Thyroid gland (tissue), 4 donors: ENCODE measurements around the gene NBEAL1. TPM values are rescaled to one million over a fixed set of nuclear protein-coding genes. Genes with fewer than 3 reads are reported as not detected.
"Not testable (repeated sequence)": the region's sequence is repeated elsewhere in the genome, so short reads cannot be mapped to it uniquely, and the experiment has no call there.

Experiments used
- DNase-seq, 2 donors: peaks; one replicate each; pipeline ENCODE4 v3.0.0-alpha.2; 2019
- H3K27ac ChIP-seq, 3 donors: fragments of 200-600 bp; sonication (generic); 1 replicate in 2 of 3; 2 replicates in 1 of 3; pipeline ENCODE4 v1.5.1; 2016 to 2019; ENCODE audit warnings: mild to moderate bottlenecking in 1 of 3, moderate library complexity in 1 of 3
- H3K27me3 ChIP-seq: fragments of 200-600 bp; sonication (generic); one replicate; pipeline ENCODE4 v1.5.1; 2019
- H3K36me3 ChIP-seq, 2 donors: fragments of 200-600 bp; sonication (generic); one replicate each; pipeline ENCODE4 v1.5.1; 2016 to 2019
- H3K4me1 ChIP-seq, 2 donors: fragments of 200-600 bp; sonication (generic); one replicate each; pipeline ENCODE4 v1.5.1; 2017 to 2019
- H3K4me3 ChIP-seq, 3 donors: fragments of 200-600 bp; sonication (generic); replicated peaks in 1 of 3; 1 replicate in 2 of 3; 2 replicates in 1 of 3; pipeline ENCODE4 v1.5.1; 2016; ENCODE audit warnings: mild to moderate bottlenecking in 1 of 3
- H3K9me3 ChIP-seq: fragments of 200-600 bp; sonication (generic); one replicate; pipeline ENCODE4 v1.5.1; 2017
- POLR2A ChIP-seq, 2 donors: fragments of 450-650 bp; IDR thresholded peaks; one replicate each; pipeline ENCODE4 v1.6.1; 2017; ENCODE audit warnings: antibody characterized with exemption in 2 of 2, mild to moderate bottlenecking in 2 of 2, moderate library complexity in 1 of 2
- WGBS, 2 donors: methylation state at CpG; one replicate each; pipeline ENCODE4 v1.1.5; 2017; 5-methylcytosine and 5-hydroxymethylcytosine counted together
- intact Hi-C: fragments of 100-400 bp; cut with DNase I; formaldehyde crosslinking; loops from one replicate; pipeline ENCODE4 v1.15.1; 2023
- total RNA-seq, 4 donors: library from RNA; depleted of rRNA; stranded (reverse); fragments of >200 nt; gene quantifications; one replicate each; pipeline ENCODE4 v1.2.3, GENCODE V29; 2016
- TF ChIP-seq, protein P1 (sequence below), 6 experiments: fragments of 200-600 bp in 3 of 6; fragments of 450-650 bp in 3 of 6; sonication (generic) in 3 of 6; IDR thresholded peaks; one replicate each; pipeline ENCODE4 v1.5.1; 2016 to 2019; ENCODE audit warnings: antibody characterized with exemption in 6 of 6, mild to moderate bottlenecking in 2 of 6, inconsistent platforms in 1 of 6, moderate library complexity in 1 of 6

Gene NBEAL1
- 10 to 100 TPM; 58.8 to 88.8 (median 71.3) TPM for total RNA-seq

DNA sequence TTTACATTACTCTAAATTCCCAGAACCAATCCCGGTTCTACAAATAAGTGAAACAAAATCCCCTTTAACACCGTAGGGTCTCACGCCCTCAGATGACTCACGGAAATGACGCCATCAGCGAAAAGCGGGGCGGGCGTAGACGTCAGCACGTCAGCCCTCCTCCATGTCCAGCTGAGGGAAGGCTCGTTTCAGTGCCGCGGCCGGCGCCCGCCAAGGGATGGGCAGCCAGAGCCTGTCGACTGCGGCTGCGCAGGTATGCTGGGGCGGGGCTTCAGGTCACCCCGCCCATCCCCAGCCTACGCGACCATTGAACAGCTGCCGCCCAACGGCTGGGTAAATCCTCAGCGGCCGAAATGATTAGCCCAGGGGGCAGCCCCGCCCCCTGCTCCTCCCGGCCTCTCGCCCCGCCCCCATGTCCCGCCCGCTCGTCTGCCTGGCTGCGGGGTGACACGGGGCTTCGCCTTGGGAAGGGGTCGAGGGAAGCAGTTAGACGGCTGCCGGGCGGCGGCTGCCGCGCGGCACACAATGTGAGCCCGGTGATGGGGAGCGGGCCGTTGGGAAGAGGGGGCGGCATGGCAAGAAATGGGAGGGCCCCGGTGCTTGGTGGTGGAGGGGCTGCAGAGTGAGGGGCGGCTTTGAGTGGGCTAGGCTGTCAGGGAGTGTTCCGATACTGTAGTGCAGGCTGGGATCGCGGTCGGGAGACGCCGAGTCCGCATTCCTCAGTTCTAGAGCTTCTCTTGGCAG lies at the start of gene NBEAL1:
Gene NBEAL1 (plus strand): TSS at position 420 of the 744 bp plus-strand sequence. CDS start 1,510 bp downstream, outside the sequence.
- TF ChIP-seq, protein P1, sequence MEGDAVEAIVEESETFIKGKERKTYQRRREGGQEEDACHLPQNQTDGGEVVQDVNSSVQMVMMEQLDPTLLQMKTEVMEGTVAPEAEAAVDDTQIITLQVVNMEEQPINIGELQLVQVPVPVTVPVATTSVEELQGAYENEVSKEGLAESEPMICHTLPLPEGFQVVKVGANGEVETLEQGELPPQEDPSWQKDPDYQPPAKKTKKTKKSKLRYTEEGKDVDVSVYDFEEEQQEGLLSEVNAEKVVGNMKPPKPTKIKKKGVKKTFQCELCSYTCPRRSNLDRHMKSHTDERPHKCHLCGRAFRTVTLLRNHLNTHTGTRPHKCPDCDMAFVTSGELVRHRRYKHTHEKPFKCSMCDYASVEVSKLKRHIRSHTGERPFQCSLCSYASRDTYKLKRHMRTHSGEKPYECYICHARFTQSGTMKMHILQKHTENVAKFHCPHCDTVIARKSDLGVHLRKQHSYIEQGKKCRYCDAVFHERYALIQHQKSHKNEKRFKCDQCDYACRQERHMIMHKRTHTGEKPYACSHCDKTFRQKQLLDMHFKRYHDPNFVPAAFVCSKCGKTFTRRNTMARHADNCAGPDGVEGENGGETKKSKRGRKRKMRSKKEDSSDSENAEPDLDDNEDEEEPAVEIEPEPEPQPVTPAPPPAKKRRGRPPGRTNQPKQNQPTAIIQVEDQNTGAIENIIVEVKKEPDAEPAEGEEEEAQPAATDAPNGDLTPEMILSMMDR (IDR thresholded peaks at IDR 0.05), result no peak
- TF ChIP-seq POLR2A (IDR thresholded peaks at IDR 0.05), result peak in 1 of 2 donors; percentile 85
- intact Hi-C loops, result loop anchor here (10.0 kb wide), 1 partner anchor 640 kb away; the partner anchor contains the start of gene BMPR2
- Histone ChIP-seq H3K4me3 (peak within 1 kb of the TSS; percentile 35 to 96 (median 90)), H3K36me3 (no peaks in the 10 kb centered on the region), H3K4me1 (peaks cover 11 to 30% of the 10 kb centered on the region in 2 donors), H3K27me3 (no peaks in the 10 kb centered on the region), H3K27ac (peak within 1 kb of the TSS; percentile 92 to 95 (median 94)), H3K9me3 (no peaks in the 10 kb centered on the region)
- peak; percentile 97 to 98 for DNase-seq
- 0% methylated on average over 32 to 34 of the region's 59 CpGs for WGBS, 2 donors

- no peaks in the 10 kb centered on the region for H3K9me3 ChIP-seq
- peak in 1 of 2 donors; percentile 8 for DNase-seq
- WGBS, 2 donors, result 74 to 76% methylated on average over 5 of the region's 5 CpGs
- H3K4me1 ChIP-seq, result no peaks in the 10 kb centered on the region
- H3K27me3 ChIP-seq, result no peaks in the 10 kb centered on the region
- no peak for TF ChIP-seq POLR2A (IDR thresholded peaks at IDR 0.05)
- TF ChIP-seq, protein P1 (IDR thresholded peaks at IDR 0.05), result no peak
- H3K4me3 ChIP-seq, result no peak overlapping the region
- no peak overlapping the region for H3K27ac ChIP-seq
- intact Hi-C loops, result no loop called here
- H3K36me3 ChIP-seq, result no peaks in the 10 kb centered on the region
Observed at GRCh38 chr2:202965810-202966460, 48.7 kb upstream of the NBEAL1 start.

- H3K27me3 ChIP-seq, intact Hi-C loops, H3K27ac ChIP-seq, H3K9me3 ChIP-seq, H3K4me3 ChIP-seq, H3K4me1 ChIP-seq, DNase-seq, H3K36me3 ChIP-seq: not testable (repeated sequence)
- WGBS, 2 donors, result 46 to 48% methylated on average over 2 of the region's 2 CpGs
Observed at GRCh38 chr2:202969404-202969803, 45.3 kb upstream of the NBEAL1 start.

- Histone ChIP-seq H3K9me3 (no peaks in the 10 kb centered on the region), H3K4me3 (no peak overlapping the region), H3K27me3 (no peaks in the 10 kb centered on the region), H3K36me3 (peaks cover 0 to 3% of the 10 kb centered on the region in 2 donors), H3K27ac (no peak overlapping the region), H3K4me1 (no peaks in the 10 kb centered on the region)
- no peak for TF ChIP-seq POLR2A (IDR thresholded peaks at IDR 0.05)
- TF ChIP-seq, protein P1 (IDR thresholded peaks at IDR 0.05), result no peak
- WGBS, 2 donors, result 93 to 94% methylated on average over 3 of the region's 3 CpGs
- intact Hi-C loops, result no loop called here
- DNase-seq, result no peak
Observed at GRCh38 chr2:202976809-202977208, 37.9 kb upstream of the NBEAL1 start.

GRCh38 chr2:202982779-202983491 lies 31.7 kb upstream of the NBEAL1 start:
- 90 to 95% methylated on average over 3 of the region's 3 CpGs for WGBS, 2 donors

More at GRCh38 chr2:202982779-202983491, 31.7 kb upstream of the NBEAL1 start:
- DNase-seq, result no peak
- intact Hi-C loops, result no loop called here
- H3K27me3 ChIP-seq, result no peaks in the 10 kb centered on the region
- no peak overlapping the region for H3K27ac ChIP-seq
- no peaks in the 10 kb centered on the region for H3K9me3 ChIP-seq
- H3K36me3 ChIP-seq, result peaks cover 0 to 7% of the 10 kb centered on the region in 2 donors
- H3K4me1 ChIP-seq, result no peaks in the 10 kb centered on the region
- no peak overlapping the region for H3K4me3 ChIP-seq
- TF ChIP-seq POLR2A (IDR thresholded peaks at IDR 0.05), result no peak
- TF ChIP-seq, protein P1 (IDR thresholded peaks at IDR 0.05), result no peak
